A673 (cell line): ENCODE measurements around the gene NPPA. TPM values are rescaled to one million over a fixed set of nuclear protein-coding genes. Genes with fewer than 3 reads are reported as not detected.

Source experiments
- BruUV-seq: library from RNA; stranded (reverse); fragments of 400-500 nt; replicated peaks from 2 replicates; lab custom pipeline; 2021; lab: Mats Ljungman, UMichigan
- CTCF ChIA-PET: fragments of 300-600 bp; sonication (Branson Sonifier 250); formaldehyde crosslinking; loops from one replicate; lab custom pipeline; 2022; ENCODE audit warnings: antibody characterized with exemption; lab: Charles Lee
- POLR2A ChIA-PET: fragments of 300-600 bp; sonication (Branson Sonifier 250); formaldehyde crosslinking; loops from one replicate; lab custom pipeline; 2022; ENCODE audit warnings: antibody characterized with exemption; ENCODE audit not compliant: low non-redundant PET; lab: Charles Lee
- DNase-seq: peaks from one replicate; pipeline ENCODE4 v3.0.0-alpha.2; 2015; ENCODE audit warnings: low spot score
- H3K27ac ChIP-seq: fragments of 200-600 bp; sonication (generic); 2 replicates; pipeline ENCODE4 v1.5.1; 2016; ENCODE audit warnings: mixed run types, low read depth, mild to moderate bottlenecking, mixed read lengths, antibody characterized with exemption, low read length; ENCODE audit not compliant: poor library complexity, severe bottlenecking
- H3K27me3 ChIP-seq: fragments of 200-600 bp; sonication (generic); replicated peaks from 2 replicates; pipeline ENCODE4 v1.6.1; 2017; ENCODE audit warnings: mixed run types, low read depth, mild to moderate bottlenecking, mixed read lengths, antibody characterized with exemption, low read length; ENCODE audit not compliant: insufficient read depth, poor library complexity
- H3K36me3 ChIP-seq: fragments of 200-600 bp; sonication (generic); 2 replicates; pipeline ENCODE4 v1.6.1; 2016; ENCODE audit warnings: mixed run types, mild to moderate bottlenecking, mixed read lengths, antibody characterized with exemption, low read length; ENCODE audit not compliant: insufficient read depth, poor library complexity, severe bottlenecking
- H3K4me1 ChIP-seq: fragments of 200-600 bp; sonication (generic); 2 replicates; pipeline ENCODE4 v1.6.1; 2017; ENCODE audit warnings: mixed run types, mild to moderate bottlenecking, mixed read lengths, antibody characterized with exemption, low read length; ENCODE audit not compliant: insufficient read depth, poor library complexity, severe bottlenecking
- H3K4me3 ChIP-seq: fragments of 200-600 bp; sonication (generic); 2 replicates; pipeline ENCODE4 v1.5.1; 2016; ENCODE audit warnings: low read depth, mixed run types, mild to moderate bottlenecking, mixed read lengths, low read length; ENCODE audit not compliant: poor library complexity, severe bottlenecking
- H3K9me3 ChIP-seq: fragments of 200-600 bp; sonication (generic); 2 replicates; pipeline ENCODE4 v1.6.1; 2016; ENCODE audit warnings: mixed run types, low read depth, mild to moderate bottlenecking, mixed read lengths, antibody characterized with exemption, low read length; ENCODE audit not compliant: poor library complexity, severe bottlenecking
- CTCF ChIP-seq: fragments of 300-800, 200-600 bp; sonication (generic); conservative IDR thresholded peaks from 2 replicates; pipeline ENCODE4 v1.5.1; 2017; ENCODE audit warnings: low read depth, mild to moderate bottlenecking, antibody characterized with exemption, low read length, moderate library complexity, mixed read lengths
- EZH2 ChIP-seq: fragments of 200-600 bp; sonication (generic); IDR thresholded peaks from 2 replicates; pipeline ENCODE4 v1.6.1; 2017; ENCODE audit warnings: borderline replicate concordance, low read depth, mild to moderate bottlenecking, mixed read lengths, antibody characterized with exemption, low read length; ENCODE audit not compliant: poor library complexity, severe bottlenecking
- intact Hi-C: fragments of 100-400 bp; cut with micrococcal nuclease; formaldehyde crosslinking; loops from one replicate; pipeline ENCODE4 v1.10.0; 2022; ENCODE audit not compliant: unreplicated experiment
- total RNA-seq: library from RNA; stranded (reverse); gene quantifications from 2 replicates; pipeline ENCODE4 v1.2.3, GENCODE V29; 2021

NPPA gene
- total RNA-seq, 1 experiment from 2014 or later, result not detected

GRCh38 chr1:11872545-11872944 lies 25.0 kb upstream of the NPPA start:
- CTCF ChIA-PET, result no interaction called here
- Histone ChIP-seq H3K27me3 (peaks cover 70% of the 10 kb centered on the region), H3K4me1 (no peaks in the 10 kb centered on the region), H3K27ac (no peak overlapping the region), H3K36me3 (no peaks in the 10 kb centered on the region), H3K4me3 (no peak overlapping the region), H3K9me3 (no peaks in the 10 kb centered on the region)
- DNase-seq, result no peak
- no TSS peak for BruUV-seq
- POLR2A ChIA-PET, result no interaction called here
- intact Hi-C loops, result no loop called here
- no peak for TF ChIP-seq EZH2
- TF ChIP-seq CTCF, result no peak

- CTCF ChIA-PET, result interaction anchor here (0.6 to 1.0 kb wide), 2 partner anchors 17 to 31 kb away, joined by 3 to 10 read pairs; no protein-coding TSS in a partner anchor
- no TSS peak for BruUV-seq
- Histone ChIP-seq H3K36me3 (no peaks in the 10 kb centered on the region), H3K9me3 (no peaks in the 10 kb centered on the region), H3K27ac (no peak overlapping the region), H3K27me3 (peaks cover 66% of the 10 kb centered on the region), H3K4me1 (no peaks in the 10 kb centered on the region), H3K4me3 (no peak overlapping the region)
- TF ChIP-seq EZH2, result no peak
- no peak for TF ChIP-seq CTCF
- POLR2A ChIA-PET, result no interaction called here
- no peak for DNase-seq
- intact Hi-C loops, result no loop called here
Measured at GRCh38 chr1:11869650-11870207, 22.1 kb upstream of the NPPA start.

GRCh38 chr1:11869104-11869503 lies 21.5 kb upstream of the NPPA start:
- no peak overlapping the region for H3K27ac ChIP-seq
- peaks cover 68% of the 10 kb centered on the region for H3K27me3 ChIP-seq
- no TSS peak for BruUV-seq
- intact Hi-C loops, result no loop called here
- no peaks in the 10 kb centered on the region for H3K9me3 ChIP-seq
- no peak for TF ChIP-seq CTCF
- no peak for TF ChIP-seq EZH2
- DNase-seq, result no peak
- no peaks in the 10 kb centered on the region for H3K4me1 ChIP-seq
- ChIA-PET POLR2A (no interaction called here), CTCF (interaction anchor here (0.6 kb wide), 1 partner anchor 16 kb away, joined by 10 read pairs; no protein-coding TSS in a partner anchor)
- no peaks in the 10 kb centered on the region for H3K36me3 ChIP-seq
- H3K4me3 ChIP-seq, result no peak overlapping the region
